HCT116 (cell line): ENCODE results near the gene UBE3B. TPM values are rescaled to one million over a fixed set of nuclear protein-coding genes. Genes with fewer than 3 reads are reported as not detected.

Source experiments
- ATAC-seq: fragments of 200-7000 bp; cut with Tn5 transposase; 2 replicates; pipeline ENCODE4 v1.9.1; 2020; ENCODE audit warnings: mild to moderate bottlenecking, moderate library complexity
- BruUV-seq: library from RNA; stranded (reverse); fragments of 400-500 nt; replicated peaks from 2 replicates; lab custom pipeline; 2021; lab: Mats Ljungman, UMichigan
- CTCF ChIA-PET: fragments of 300-600 bp; sonication (Branson Sonifier 250); formaldehyde crosslinking; loops from one replicate; lab custom pipeline; 2021; ENCODE audit warnings: antibody characterized with exemption; lab: Charles Lee
- POLR2A ChIA-PET: fragments of 300-600, 350-600 bp; sonication (Branson Sonifier 250); formaldehyde crosslinking; loops from one replicate; lab custom pipeline; 2021; ENCODE audit warnings: antibody characterized with exemption; lab: Charles Lee
- RAD21 ChIA-PET, 2 experiments: fragments of 300-600 bp; sonication (Branson Sonifier 250); formaldehyde crosslinking; loops; one replicate each; lab custom pipeline; 2023; ENCODE audit warnings: low total read pairs in 2 of 2; ENCODE audit not compliant: uncharacterized antibody in 2 of 2, unreplicated experiment in 2 of 2, low non-redundant PET in 1 of 2; lab: Charles Lee
- DNase-seq: peaks from one replicate; pipeline ENCODE4 v3.0.0-alpha.2; 2010; ENCODE audit warnings: low read depth, low spot score
- H2AFZ ChIP-seq: fragments of 200-600 bp; shearing (Covaris generic), sonication (generic); 2 replicates; pipeline ENCODE4 v1.6.1; 2017; ENCODE audit warnings: low read depth, mixed run types, mixed read lengths, antibody characterized with exemption, low read length; ENCODE audit not compliant: poor library complexity, severe bottlenecking
- H3K27ac ChIP-seq: 2 replicates; pipeline ENCODE4 v1.5.1; 2012; ENCODE audit warnings: low read depth, low read length
- H3K27me3 ChIP-seq: fragments of 200-600 bp; sonication (generic); 2 replicates; pipeline ENCODE4 v1.6.1; 2016; ENCODE audit warnings: mixed run types, low read length, mixed read lengths; ENCODE audit not compliant: insufficient read depth
- H3K36me3 ChIP-seq, 2 experiments: fragments of 200-500 bp in 1 of 2; fragments of 200-600 bp in 1 of 2; sonication (Bioruptor generic) in 1 of 2; sonication (generic) in 1 of 2; 2 replicates each; pipeline versions ENCODE4 v1.5.1 to v1.6.1; 2014 to 2016; ENCODE audit warnings: low read length in 2 of 2, inconsistent platforms in 1 of 2, mixed read lengths in 1 of 2, mixed run types in 1 of 2; ENCODE audit not compliant: insufficient read depth in 2 of 2, control insufficient read depth in 1 of 2
- H3K4me1 ChIP-seq, 2 experiments: fragments of 200-600 bp in 1 of 2; sonication (generic) in 1 of 2; 2 replicates each; pipeline versions ENCODE4 v1.5.1 to v1.6.1; 2012 to 2017; ENCODE audit warnings: low read length in 2 of 2, inconsistent platforms in 1 of 2, mild to moderate bottlenecking in 1 of 2, mixed read lengths in 1 of 2, mixed run types in 1 of 2, moderate library complexity in 1 of 2; ENCODE audit not compliant: insufficient read depth in 2 of 2, control insufficient read depth in 1 of 2
- H3K4me2 ChIP-seq: fragments of 200-600 bp; sonication (generic); 2 replicates; pipeline ENCODE4 v1.6.1; 2017; ENCODE audit warnings: mixed run types, low read length, mixed read lengths
- H3K4me3 ChIP-seq, 2 experiments: fragments of 200-600 bp in 1 of 2; sonication (generic) in 1 of 2; replicated peaks in 1 of 2; 2 replicates each; pipeline ENCODE4 v1.5.1; 2011 to 2016; ENCODE audit warnings: low read length in 2 of 2, control low read depth in 1 of 2, low read depth in 1 of 2, mild to moderate bottlenecking in 1 of 2, mixed read lengths in 1 of 2, mixed run types in 1 of 2
- H3K79me2 ChIP-seq: fragments of 200-600 bp; sonication (generic); 2 replicates; pipeline ENCODE4 v1.6.1; 2017; ENCODE audit warnings: mild to moderate bottlenecking, mixed run types, low read length, moderate library complexity, mixed read lengths; ENCODE audit not compliant: insufficient read depth
- H3K9ac ChIP-seq: fragments of 200-600 bp; sonication (generic); 2 replicates; pipeline ENCODE4 v1.6.1; 2016; ENCODE audit warnings: low read length, mixed read lengths
- H3K9me2 ChIP-seq: fragments of 200-600 bp; sonication (generic), shearing (Covaris generic); 2 replicates; pipeline ENCODE4 v1.6.1; 2017; ENCODE audit warnings: mixed run types, mild to moderate bottlenecking, moderate library complexity; ENCODE audit not compliant: insufficient read depth
- H3K9me3 ChIP-seq, 2 experiments: fragments of 200-500 bp in 1 of 2; fragments of 200-600 bp in 1 of 2; sonication (Bioruptor generic) in 1 of 2; sonication (generic) in 1 of 2; 2 replicates each; pipeline ENCODE4 v1.6.1; 2014 to 2017; ENCODE audit warnings: low read length in 2 of 2, mixed read lengths in 2 of 2, inconsistent platforms in 1 of 2, low read depth in 1 of 2, mild to moderate bottlenecking in 1 of 2, mixed run types in 1 of 2, moderate library complexity in 1 of 2; ENCODE audit not compliant: control insufficient read depth in 1 of 2, insufficient read depth in 1 of 2
- H4K20me1 ChIP-seq: fragments of 200-600 bp; sonication (generic), shearing (Covaris generic); 2 replicates; pipeline ENCODE4 v1.6.1; 2017; ENCODE audit warnings: mixed run types, mild to moderate bottlenecking, moderate library complexity; ENCODE audit not compliant: insufficient read depth
- CBX3 ChIP-seq: IDR thresholded peaks from 2 replicates; pipeline ENCODE4 v1.6.1; 2012; ENCODE audit warnings: low read depth
- CEBPB ChIP-seq: IDR thresholded peaks from 2 replicates; pipeline ENCODE4 v1.6.1; 2012; ENCODE audit warnings: low read depth
- EGR1 ChIP-seq: IDR thresholded peaks from 2 replicates; pipeline ENCODE4 v1.6.1; 2012; ENCODE audit warnings: low read depth
- EZH2phosphoT487 ChIP-seq: fragments of 200-600 bp; IDR thresholded peaks from 2 replicates; pipeline ENCODE4 v1.6.1; 2018; ENCODE audit warnings: antibody characterized with exemption, borderline replicate concordance
- FOSL1 ChIP-seq: IDR thresholded peaks from 2 replicates; pipeline ENCODE4 v1.6.1; 2012; ENCODE audit warnings: low read depth
- JUND ChIP-seq: IDR thresholded peaks from 2 replicates; pipeline ENCODE4 v1.6.1; 2012
- POLR2AphosphoS5 ChIP-seq: IDR thresholded peaks from 2 replicates; pipeline ENCODE4 v1.6.1; 2011; ENCODE audit warnings: mild to moderate bottlenecking, low read depth, low read length, moderate library complexity
- RAD21 ChIP-seq: IDR thresholded peaks from 2 replicates; pipeline ENCODE4 v1.6.1; 2012; ENCODE audit warnings: low read depth, mild to moderate bottlenecking
- SIN3A ChIP-seq: IDR thresholded peaks from 2 replicates; pipeline ENCODE4 v1.6.1; 2012; ENCODE audit warnings: low read depth
- SP1 ChIP-seq: IDR thresholded peaks from 2 replicates; pipeline ENCODE4 v1.6.1; 2012; ENCODE audit warnings: low read depth
- ZFX ChIP-seq: fragments of 450-650 bp; IDR thresholded peaks from 2 replicates; pipeline ENCODE4 v1.6.1; 2017
- intact Hi-C: fragments of 100-400 bp; cut with micrococcal nuclease; formaldehyde crosslinking; loops from 2 replicates; pipeline ENCODE4 v1.10.0; 2022
- total RNA-seq: library from RNA; stranded (reverse); gene quantifications from one replicate; pipeline ENCODE4 v1.2.1, GENCODE V29; 2021; ENCODE audit not compliant: unreplicated experiment
- TF ChIP-seq, protein P1 (sequence below): IDR thresholded peaks from 2 replicates; pipeline ENCODE4 v1.6.1; 2012
- TF ChIP-seq, protein P2 (sequence below), 3 experiments: fragments of 200-600 bp in 1 of 3; sonication (generic) in 1 of 3; IDR thresholded peaks in 2 of 3; conservative IDR thresholded peaks in 1 of 3; 2 replicates each; pipeline ENCODE4 v1.5.1; 2012 to 2017; ENCODE audit warnings: low read depth in 2 of 3, low read length in 2 of 3, antibody characterized with exemption in 1 of 3, borderline replicate concordance in 1 of 3, control low read depth in 1 of 3, mild to moderate bottlenecking in 1 of 3, mixed read lengths in 1 of 3, mixed run types in 1 of 3, moderate library complexity in 1 of 3; ENCODE audit not compliant: insufficient read depth in 1 of 3

The UBE3B gene
- total RNA-seq, 1 experiment from 2014 or later: 28.9 TPM

DNA sequence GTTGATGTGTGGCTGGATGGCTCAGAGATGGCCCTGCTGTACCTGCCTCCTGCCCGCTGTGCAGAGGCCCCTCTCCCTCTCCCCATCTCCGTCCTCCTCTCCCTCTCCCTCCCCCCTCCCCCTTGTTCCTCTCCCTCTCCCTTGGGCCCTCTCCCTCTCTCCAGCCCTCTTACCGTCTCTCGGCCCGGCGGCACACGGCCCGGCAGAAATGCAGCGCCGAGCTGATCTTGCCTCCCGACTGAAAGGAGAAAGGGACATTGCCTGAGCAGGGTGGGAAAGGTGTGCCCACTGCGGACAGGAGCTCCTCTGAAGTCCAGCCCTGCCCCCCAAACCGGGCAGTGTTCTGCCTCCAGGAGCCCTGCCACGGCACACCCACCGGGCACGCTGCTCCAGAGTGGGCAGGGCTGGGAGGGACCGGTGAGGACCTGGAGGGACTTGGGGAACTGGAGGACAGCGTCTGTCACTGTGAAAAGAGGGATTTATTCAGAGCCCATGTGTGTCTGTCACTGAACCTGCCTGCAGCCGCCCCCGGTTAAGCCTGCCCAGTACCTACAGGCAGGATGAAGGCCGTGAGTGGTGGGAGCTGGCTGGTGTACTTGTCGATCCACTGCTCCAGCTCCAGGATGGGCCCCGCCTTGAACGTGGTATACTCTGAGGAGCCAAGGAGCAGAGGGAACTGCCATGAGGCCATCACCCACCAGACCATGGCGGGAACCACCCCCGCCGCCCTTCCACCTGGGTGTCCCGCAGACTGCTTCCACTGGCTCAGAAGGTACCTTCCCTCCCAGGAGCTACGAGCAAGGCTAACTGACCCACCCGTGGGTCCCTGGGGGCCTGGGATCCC is 83.7 kb downstream of the UBE3B start:
- CTCF ChIA-PET: no interaction called here
- DNase-seq: no peak
- no peaks in the 10 kb centered on the region for H3K79me2 ChIP-seq
- intact Hi-C loops: no loop called here
- no peak for TF ChIP-seq POLR2AphosphoS5
- TF ChIP-seq, all 23 proteins: peak for 0
- H2AFZ ChIP-seq: no peak overlapping the region
- no peak overlapping the region for H3K4me2 ChIP-seq
- no peaks in the 10 kb centered on the region for H3K36me3 ChIP-seq
- no peaks in the 10 kb centered on the region for H3K9me2 ChIP-seq
- H3K4me1 ChIP-seq: no peaks in the 10 kb centered on the region
- no peak for ATAC-seq
- H3K27me3 ChIP-seq: no peaks in the 10 kb centered on the region
- no peak overlapping the region for H3K4me3 ChIP-seq
- no peak overlapping the region for H3K27ac ChIP-seq
- H3K9ac ChIP-seq: no peak overlapping the region
- RAD21 ChIA-PET: no interaction called here
- H3K9me3 ChIP-seq: no peaks in the 10 kb centered on the region
- H4K20me1 ChIP-seq: no peaks in the 10 kb centered on the region
- BruUV-seq: no TSS peak
- POLR2A ChIA-PET: no interaction called here

DNA sequence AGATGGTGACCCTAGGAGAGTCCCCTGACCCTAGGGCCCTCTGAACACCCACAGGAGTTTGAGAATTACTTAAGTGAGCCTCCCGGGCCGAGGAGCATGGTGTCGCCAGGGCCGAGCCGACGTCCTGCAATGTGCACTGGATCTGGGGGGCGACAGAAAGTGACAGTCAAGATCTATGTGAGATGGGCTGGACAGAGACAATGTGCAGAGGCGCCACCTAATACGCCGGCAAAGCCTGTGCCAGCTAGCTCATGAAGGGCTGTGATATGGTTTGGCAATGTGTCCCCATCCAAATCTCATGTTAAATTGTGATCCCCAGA is 84.2 kb downstream of the UBE3B start:
- Histone ChIP-seq H3K4me2 (no peak overlapping the region), H2AFZ (no peak overlapping the region), H3K9me3 (no peaks in the 10 kb centered on the region), H3K9ac (no peak overlapping the region), H3K27ac (no peak overlapping the region), H4K20me1 (no peaks in the 10 kb centered on the region), H3K27me3 (no peaks in the 10 kb centered on the region), H3K4me3 (no peak overlapping the region), H3K36me3 (no peaks in the 10 kb centered on the region), H3K79me2 (no peaks in the 10 kb centered on the region), H3K4me1 (no peaks in the 10 kb centered on the region), H3K9me2 (no peaks in the 10 kb centered on the region)
- TF ChIP-seq SIN3A: no peak
- no peak for TF ChIP-seq RAD21
- no peak for TF ChIP-seq CEBPB
- no peak for TF ChIP-seq POLR2AphosphoS5
- TF ChIP-seq FOSL1: no peak
- TF ChIP-seq SP1: no peak
- TF ChIP-seq, protein P1, sequence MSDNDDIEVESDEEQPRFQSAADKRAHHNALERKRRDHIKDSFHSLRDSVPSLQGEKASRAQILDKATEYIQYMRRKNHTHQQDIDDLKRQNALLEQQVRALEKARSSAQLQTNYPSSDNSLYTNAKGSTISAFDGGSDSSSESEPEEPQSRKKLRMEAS: no peak
- TF ChIP-seq EGR1: no peak
- TF ChIP-seq EZH2phosphoT487: no peak
- TF ChIP-seq ZFX: no peak
- TF ChIP-seq JUND: no peak
- TF ChIP-seq CBX3: no peak
- TF ChIP-seq, protein P2, sequence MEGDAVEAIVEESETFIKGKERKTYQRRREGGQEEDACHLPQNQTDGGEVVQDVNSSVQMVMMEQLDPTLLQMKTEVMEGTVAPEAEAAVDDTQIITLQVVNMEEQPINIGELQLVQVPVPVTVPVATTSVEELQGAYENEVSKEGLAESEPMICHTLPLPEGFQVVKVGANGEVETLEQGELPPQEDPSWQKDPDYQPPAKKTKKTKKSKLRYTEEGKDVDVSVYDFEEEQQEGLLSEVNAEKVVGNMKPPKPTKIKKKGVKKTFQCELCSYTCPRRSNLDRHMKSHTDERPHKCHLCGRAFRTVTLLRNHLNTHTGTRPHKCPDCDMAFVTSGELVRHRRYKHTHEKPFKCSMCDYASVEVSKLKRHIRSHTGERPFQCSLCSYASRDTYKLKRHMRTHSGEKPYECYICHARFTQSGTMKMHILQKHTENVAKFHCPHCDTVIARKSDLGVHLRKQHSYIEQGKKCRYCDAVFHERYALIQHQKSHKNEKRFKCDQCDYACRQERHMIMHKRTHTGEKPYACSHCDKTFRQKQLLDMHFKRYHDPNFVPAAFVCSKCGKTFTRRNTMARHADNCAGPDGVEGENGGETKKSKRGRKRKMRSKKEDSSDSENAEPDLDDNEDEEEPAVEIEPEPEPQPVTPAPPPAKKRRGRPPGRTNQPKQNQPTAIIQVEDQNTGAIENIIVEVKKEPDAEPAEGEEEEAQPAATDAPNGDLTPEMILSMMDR (IDR thresholded peaks at IDR 0.05 in 2 of 3, conservative IDR thresholded peaks at IDR 0.05 in 1 of 3; ENCODE audit: borderline replicate concordance in 1 of 3, insufficient read depth in 1 of 3, low read depth in 2 of 3, low read length in 2 of 3): no peak
- ChIA-PET CTCF (no interaction called here), RAD21 (no interaction called here), POLR2A (no interaction called here)
- ATAC-seq: no peak
- intact Hi-C loops: no loop called here
- BruUV-seq: no TSS peak
- no peak for DNase-seq
